Esophagus muscularis mucosa (tissue), 4 donors: ENCODE data around the gene DHRS12. TPM values are rescaled to one million over a fixed set of nuclear protein-coding genes. Genes with fewer than 3 reads are reported as not detected.

Experiments used
- DNase-seq: peaks from one replicate; pipeline ENCODE4 v3.0.0-alpha.2; 2017; ENCODE audit errors: extremely low spot score
- H3K27ac ChIP-seq, 4 donors: fragments of 200-600 bp; sonication (generic); replicated peaks in 1 of 4; 1 replicate in 3 of 4; 2 replicates in 1 of 4; pipeline ENCODE4 v1.5.1; 2016 to 2019; ENCODE audit warnings: mild to moderate bottlenecking in 1 of 4
- H3K27me3 ChIP-seq, 4 donors: fragments of 200-600 bp; sonication (generic); one replicate each; pipeline versions ENCODE4 v1.5.1 to v1.6.0; 2016 to 2019
- H3K36me3 ChIP-seq, 4 donors: fragments of 200-600 bp; sonication (generic); one replicate each; pipeline ENCODE4 v1.5.1; 2016 to 2019
- H3K4me1 ChIP-seq, 4 donors: fragments of 200-600 bp; sonication (generic); one replicate each; pipeline ENCODE4 v1.5.1; 2016 to 2019
- H3K4me3 ChIP-seq, 4 donors: fragments of 200-600 bp; sonication (generic); 1 replicate in 2 of 4; 2 replicates in 2 of 4; pipeline ENCODE4 v1.5.1; 2016 to 2019; ENCODE audit warnings: mild to moderate bottlenecking in 4 of 4, moderate library complexity in 1 of 4
- H3K9me3 ChIP-seq, 4 donors: fragments of 200-600 bp; sonication (generic); 1 replicate in 3 of 4; 2 replicates in 1 of 4; pipeline ENCODE4 v1.5.1; 2016 to 2019
- EP300 ChIP-seq: sonication (generic); formaldehyde crosslinking; IDR thresholded peaks from one replicate; pipeline ENCODE4 v1.6.1; 2017; ENCODE audit warnings: antibody characterized with exemption
- POLR2A ChIP-seq: fragments of 450-650 bp; IDR thresholded peaks from one replicate; pipeline ENCODE4 v1.6.1; 2017; ENCODE audit warnings: antibody characterized with exemption, moderate library complexity, mild to moderate bottlenecking, low read depth
- POLR2AphosphoS5 ChIP-seq, 2 donors: sonication (generic); formaldehyde crosslinking; IDR thresholded peaks; one replicate each; pipeline ENCODE4 v1.6.1; 2017; ENCODE audit warnings: antibody characterized with exemption in 2 of 2
- WGBS: methylation state at CpG from one replicate; pipeline ENCODE4 v1.1.5; 2018; 5-methylcytosine and 5-hydroxymethylcytosine counted together
- intact Hi-C: fragments of 100-400 bp; cut with DNase I; formaldehyde crosslinking; loops from one replicate; pipeline ENCODE4 v1.15.1; 2023
- total RNA-seq, 4 donors: library from RNA; depleted of rRNA; stranded (reverse); fragments of >200 nt; gene quantifications; one replicate each; pipeline versions ENCODE4 v1.1.0 to v1.2.1, GENCODE V29; 2016
- TF ChIP-seq, protein P1 (sequence below), 3 experiments: fragments of 200-600 bp in 2 of 3; fragments of 450-650 bp in 1 of 3; sonication (generic) in 2 of 3; IDR thresholded peaks; one replicate each; pipeline ENCODE4 v1.5.1; 2017 to 2019; ENCODE audit warnings: antibody characterized with exemption in 3 of 3, mild to moderate bottlenecking in 2 of 3, moderate library complexity in 1 of 3

DHRS12 gene
- total RNA-seq, 4 donors from 2014 or later = 10.3 to 18.6 (median 14.9) TPM

- peak; percentile 64 for DNase-seq
- peaks cover 0 to 66% (median 14%) of the 10 kb centered on the region in 4 donors for H3K36me3 ChIP-seq
- no peak overlapping the region for H3K4me3 ChIP-seq
- H3K9me3 ChIP-seq = no peaks in the 10 kb centered on the region
- H3K27ac ChIP-seq = peak overlapping the region; percentile 60 to 78 (median 70)
- peaks cover 28 to 41% (median 34%) of the 10 kb centered on the region in 4 donors for H3K4me1 ChIP-seq
- H3K27me3 ChIP-seq = no peaks in the 10 kb centered on the region
- intact Hi-C loops = no loop called here
- TF ChIP-seq POLR2AphosphoS5 (IDR thresholded peaks at IDR 0.05) (no peak), EP300 (no peak), POLR2A (no peak)
- TF ChIP-seq, protein P1, sequence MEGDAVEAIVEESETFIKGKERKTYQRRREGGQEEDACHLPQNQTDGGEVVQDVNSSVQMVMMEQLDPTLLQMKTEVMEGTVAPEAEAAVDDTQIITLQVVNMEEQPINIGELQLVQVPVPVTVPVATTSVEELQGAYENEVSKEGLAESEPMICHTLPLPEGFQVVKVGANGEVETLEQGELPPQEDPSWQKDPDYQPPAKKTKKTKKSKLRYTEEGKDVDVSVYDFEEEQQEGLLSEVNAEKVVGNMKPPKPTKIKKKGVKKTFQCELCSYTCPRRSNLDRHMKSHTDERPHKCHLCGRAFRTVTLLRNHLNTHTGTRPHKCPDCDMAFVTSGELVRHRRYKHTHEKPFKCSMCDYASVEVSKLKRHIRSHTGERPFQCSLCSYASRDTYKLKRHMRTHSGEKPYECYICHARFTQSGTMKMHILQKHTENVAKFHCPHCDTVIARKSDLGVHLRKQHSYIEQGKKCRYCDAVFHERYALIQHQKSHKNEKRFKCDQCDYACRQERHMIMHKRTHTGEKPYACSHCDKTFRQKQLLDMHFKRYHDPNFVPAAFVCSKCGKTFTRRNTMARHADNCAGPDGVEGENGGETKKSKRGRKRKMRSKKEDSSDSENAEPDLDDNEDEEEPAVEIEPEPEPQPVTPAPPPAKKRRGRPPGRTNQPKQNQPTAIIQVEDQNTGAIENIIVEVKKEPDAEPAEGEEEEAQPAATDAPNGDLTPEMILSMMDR (IDR thresholded peaks at IDR 0.05) = no peak
- 96% methylated on average over 16 of the region's 19 CpGs for WGBS
Observed at GRCh38 chr13:51768976-51769375, 35.0 kb downstream of the DHRS12 start.

GRCh38 chr13:51768378-51768921 is 35.5 kb downstream of the DHRS12 start:
- peaks cover 0 to 60% (median 11%) of the 10 kb centered on the region in 4 donors for H3K36me3 ChIP-seq
- H3K4me1 ChIP-seq = peaks cover 32 to 42% (median 37%) of the 10 kb centered on the region in 4 donors
- intact Hi-C loops = no loop called here
- H3K9me3 ChIP-seq = no peaks in the 10 kb centered on the region
- H3K4me3 ChIP-seq = no peak overlapping the region
- 80% methylated on average over 11 of the region's 15 CpGs for WGBS
- peak overlapping the region in 3 of 4 donors; percentile 60 to 78 (median 68) for H3K27ac ChIP-seq
- peak; percentile 82 for DNase-seq
- no peak for TF ChIP-seq POLR2A
- no peak for TF ChIP-seq POLR2AphosphoS5 (IDR thresholded peaks at IDR 0.05)
- TF ChIP-seq, protein P1 (IDR thresholded peaks at IDR 0.05) = no peak
- no peak for TF ChIP-seq EP300
- no peaks in the 10 kb centered on the region for H3K27me3 ChIP-seq

DNA sequence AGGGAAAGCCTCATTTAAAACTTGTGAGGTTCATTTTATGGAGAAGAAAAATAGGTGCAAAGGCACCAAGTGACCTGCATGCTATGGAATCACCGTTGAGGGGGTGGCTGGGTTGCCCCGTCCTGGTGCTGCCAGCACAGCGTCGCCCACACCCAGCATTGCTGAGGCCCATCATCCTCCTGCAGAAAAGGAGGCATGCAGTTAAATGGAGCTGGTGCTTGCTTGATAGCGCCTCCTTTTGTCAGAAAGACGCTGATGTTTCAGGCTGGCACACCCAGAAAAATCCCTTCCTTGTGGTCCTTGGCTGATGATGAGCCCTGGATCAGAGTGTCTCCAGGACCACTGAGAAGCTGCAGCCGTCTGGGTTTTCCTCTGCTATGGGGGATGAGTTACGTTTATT is 36.9 kb downstream of the DHRS12 start:
- no peak for TF ChIP-seq EP300
- no peak for TF ChIP-seq POLR2AphosphoS5 (IDR thresholded peaks at IDR 0.05)
- no peak for TF ChIP-seq POLR2A
- TF ChIP-seq, protein P1 (IDR thresholded peaks at IDR 0.05) = no peak
- Histone ChIP-seq H3K36me3 (peaks cover 0 to 53% (median 9%) of the 10 kb centered on the region in 4 donors), H3K9me3 (no peaks in the 10 kb centered on the region), H3K4me1 (peaks cover 33 to 42% (median 37%) of the 10 kb centered on the region in 4 donors), H3K27ac (no peak overlapping the region), H3K27me3 (no peaks in the 10 kb centered on the region), H3K4me3 (no peak overlapping the region)
- WGBS = 96% methylated on average over 6 of the region's 8 CpGs
- intact Hi-C loops = no loop called here
- peak; percentile 37 for DNase-seq

DNA sequence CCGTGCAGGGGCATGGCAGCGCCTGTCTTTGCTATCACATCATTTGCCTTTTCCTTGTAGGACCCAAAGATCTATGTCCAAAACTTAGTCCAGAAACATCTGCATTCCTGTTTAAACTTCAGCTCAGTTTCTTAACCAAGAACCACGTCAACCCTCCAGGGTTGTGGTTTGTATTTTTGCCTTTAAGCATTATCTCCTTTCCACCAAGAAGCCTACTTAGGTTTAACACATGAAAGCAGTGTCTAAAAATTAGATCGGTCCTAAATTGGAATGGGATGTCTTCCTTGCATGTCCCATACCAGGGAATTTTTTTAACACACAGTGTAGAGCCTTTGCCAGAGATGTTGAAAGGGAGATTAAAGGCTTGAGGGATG is 38.8 kb downstream of the DHRS12 start:
- no peaks in the 10 kb centered on the region for H3K9me3 ChIP-seq
- intact Hi-C loops = no loop called here
- peaks cover 0 to 54% (median 15%) of the 10 kb centered on the region in 4 donors for H3K36me3 ChIP-seq
- H3K4me3 ChIP-seq = no peak overlapping the region
- DNase-seq = no peak
- peak overlapping the region; percentile 53 to 73 (median 63) for H3K27ac ChIP-seq
- peaks cover 32 to 33% (median 32%) of the 10 kb centered on the region in 4 donors for H3K4me1 ChIP-seq
- no peaks in the 10 kb centered on the region for H3K27me3 ChIP-seq
- TF ChIP-seq POLR2A (no peak), POLR2AphosphoS5 (IDR thresholded peaks at IDR 0.05) (no peak), EP300 (no peak)
- TF ChIP-seq, protein P1 (IDR thresholded peaks at IDR 0.05) = no peak
- WGBS = 81% methylated on average over 4 of the region's 4 CpGs
